RPMI7951 (cell line): ENCODE data around the gene SLC26A3. TPM values are rescaled to one million over a fixed set of nuclear protein-coding genes. Genes with fewer than 3 reads are reported as not detected.

Experiments
- DNase-seq: peaks from one replicate; pipeline ENCODE4 v3.0.0-alpha.2; 2012; ENCODE audit warnings: low read depth
- total RNA-seq: library from RNA; depleted of rRNA; stranded (reverse); fragments of >200 nt; shearing (Covaris generic); gene quantifications from 2 replicates; pipeline ENCODE4 v1.2.3, GENCODE V29; 2014; rRNA removed

Gene SLC26A3
- total RNA-seq, 1 experiment from 2014 or later: not detected

DNA sequence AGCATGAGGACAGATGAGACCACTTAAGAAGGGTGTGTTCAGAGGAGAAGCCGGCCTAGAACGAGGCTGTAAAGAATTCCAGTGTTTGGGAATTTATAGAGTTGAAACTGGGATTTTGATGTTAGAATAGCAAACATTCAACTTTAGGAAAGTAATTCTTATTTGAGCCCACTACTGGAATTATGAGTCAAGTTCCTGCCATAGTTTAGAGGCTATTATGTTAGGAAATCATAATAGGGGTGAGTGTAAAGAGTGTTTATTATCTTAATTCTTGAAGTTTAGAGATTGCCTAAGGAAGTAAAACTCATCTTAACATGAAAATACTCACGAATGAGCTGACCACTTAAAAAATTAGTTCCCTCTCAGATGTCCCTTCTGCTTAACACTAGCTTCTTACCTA lies 57.0 kb downstream of the SLC26A3 start:
- DNase-seq: no peak

DNA sequence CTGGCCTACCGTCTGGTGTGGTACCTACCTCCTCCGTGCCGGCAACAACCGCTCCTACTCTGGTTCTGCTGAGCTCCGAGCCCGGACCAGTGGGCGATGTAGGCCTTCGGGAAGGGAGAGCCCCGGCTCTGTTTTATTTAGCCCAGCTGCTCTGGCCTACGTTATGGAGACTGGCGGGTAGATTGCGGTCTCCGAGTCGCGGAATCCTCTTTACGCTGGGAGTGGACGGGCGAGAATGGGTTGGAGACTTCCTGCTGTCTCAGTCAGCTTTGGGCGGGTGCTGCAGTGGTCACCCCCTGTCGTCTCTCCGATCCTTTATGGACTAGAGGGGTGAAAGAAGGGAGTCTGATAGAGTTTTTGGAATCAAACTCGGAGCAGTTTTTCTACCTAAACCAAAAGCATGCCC lies 58.7 kb downstream of the SLC26A3 start:
- no peak for DNase-seq

DNA sequence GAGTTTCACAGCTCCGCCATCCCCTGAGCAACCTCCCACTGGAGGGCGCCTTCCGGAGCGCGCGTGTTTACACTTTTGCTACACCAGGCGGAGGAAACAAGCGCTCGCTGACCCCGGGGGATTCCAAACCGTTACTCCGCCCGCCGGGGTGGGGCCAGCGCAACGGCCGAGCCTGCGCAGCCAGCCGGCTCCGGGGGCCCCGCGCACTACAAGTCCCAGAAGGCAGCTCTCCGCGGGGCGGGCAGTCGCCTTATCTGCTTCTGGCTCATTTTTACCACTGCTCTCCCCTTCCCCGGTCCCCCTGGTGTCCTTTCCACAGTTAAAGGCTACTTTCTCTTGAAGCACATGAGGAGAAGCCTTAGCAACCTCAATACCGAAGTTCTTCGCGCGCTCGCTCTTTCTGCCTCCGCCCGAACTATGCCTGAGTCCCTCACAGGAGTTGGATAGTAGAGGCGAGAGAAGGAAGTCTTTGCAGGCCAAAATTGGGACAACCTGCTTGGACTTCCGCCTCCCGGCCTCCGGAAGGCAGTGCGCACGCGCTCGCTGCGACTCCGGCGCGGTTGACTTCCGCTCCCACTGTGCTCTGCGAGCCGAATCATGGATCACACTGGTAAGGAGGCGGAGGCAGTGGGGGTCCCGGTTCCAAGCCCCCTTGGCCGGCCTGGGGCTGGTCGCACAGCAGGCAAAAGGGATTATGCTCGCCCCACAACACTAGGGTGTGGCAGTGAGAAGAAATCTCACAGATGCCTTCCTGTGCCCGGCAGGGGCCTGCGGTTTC lies 59.3 kb downstream of the SLC26A3 start, which contains the start of gene CBLL1:
Gene CBLL1 (plus strand): TSS at position 576 of the 778 bp plus-strand sequence. CDS start 22 bp downstream, at position 598.
- peak; percentile 95 for DNase-seq

DNA sequence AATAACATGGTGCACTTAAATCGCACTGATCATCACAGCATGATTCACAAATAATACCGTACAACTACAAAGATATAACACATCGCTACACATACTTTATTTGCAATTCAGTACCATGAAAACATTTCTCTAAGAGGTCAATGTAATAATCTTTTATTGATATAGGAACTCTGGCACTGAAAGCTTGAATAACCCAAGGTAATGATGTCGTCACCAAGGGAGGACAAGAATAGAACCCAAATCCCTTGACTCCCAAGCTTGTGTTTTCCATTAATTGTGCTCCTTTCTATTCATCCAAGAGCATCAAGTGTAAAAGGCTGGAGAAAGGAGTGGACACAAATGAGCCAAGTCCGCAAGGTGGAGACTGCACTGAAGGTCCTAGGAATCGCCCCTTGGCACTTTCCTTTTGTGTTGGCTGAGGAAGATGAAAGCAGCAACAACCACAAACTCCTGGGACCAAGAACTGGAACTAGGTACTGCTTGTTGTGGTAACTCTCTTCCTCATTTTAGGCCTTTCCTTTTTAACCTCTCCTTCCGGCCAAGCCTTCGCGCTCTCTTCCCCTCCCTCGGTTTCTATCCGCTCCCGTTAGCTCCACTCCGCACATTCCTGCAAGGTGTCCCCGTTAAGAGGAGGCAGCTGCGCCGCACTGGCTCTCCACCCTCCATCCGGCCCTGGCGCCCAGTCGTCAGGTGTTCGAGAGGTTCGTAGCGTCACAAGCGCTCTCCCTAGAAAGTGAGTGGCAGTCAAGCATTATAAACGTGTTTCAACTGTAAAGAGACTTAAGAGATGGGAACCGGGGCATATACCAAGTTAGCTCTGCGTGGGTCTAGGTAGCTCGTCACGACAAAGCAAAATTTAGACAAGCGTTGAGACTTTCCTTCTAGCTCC lies 60.1 kb downstream of the SLC26A3 start:
- DNase-seq: no peak

DNA sequence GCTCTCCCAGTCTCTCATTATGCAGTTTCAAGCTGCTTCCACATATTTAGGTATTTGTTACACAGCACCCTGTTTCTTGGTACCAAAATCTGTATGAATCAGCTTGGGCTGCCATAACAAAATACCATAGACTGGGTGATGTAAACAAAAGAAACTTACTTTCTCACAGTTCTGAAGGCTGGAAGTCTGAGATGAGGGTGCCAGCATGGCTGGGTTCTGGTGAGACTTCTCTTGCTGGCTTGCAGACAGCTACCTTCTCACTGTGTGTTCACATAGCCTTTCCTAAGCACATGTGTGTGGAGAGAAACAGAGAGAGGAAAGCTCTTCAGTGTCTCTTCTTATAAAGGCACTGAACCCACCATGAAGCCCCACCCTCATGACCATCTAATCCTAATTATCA lies 74.7 kb downstream of the SLC26A3 start:
- DNase-seq: no peak

DNA sequence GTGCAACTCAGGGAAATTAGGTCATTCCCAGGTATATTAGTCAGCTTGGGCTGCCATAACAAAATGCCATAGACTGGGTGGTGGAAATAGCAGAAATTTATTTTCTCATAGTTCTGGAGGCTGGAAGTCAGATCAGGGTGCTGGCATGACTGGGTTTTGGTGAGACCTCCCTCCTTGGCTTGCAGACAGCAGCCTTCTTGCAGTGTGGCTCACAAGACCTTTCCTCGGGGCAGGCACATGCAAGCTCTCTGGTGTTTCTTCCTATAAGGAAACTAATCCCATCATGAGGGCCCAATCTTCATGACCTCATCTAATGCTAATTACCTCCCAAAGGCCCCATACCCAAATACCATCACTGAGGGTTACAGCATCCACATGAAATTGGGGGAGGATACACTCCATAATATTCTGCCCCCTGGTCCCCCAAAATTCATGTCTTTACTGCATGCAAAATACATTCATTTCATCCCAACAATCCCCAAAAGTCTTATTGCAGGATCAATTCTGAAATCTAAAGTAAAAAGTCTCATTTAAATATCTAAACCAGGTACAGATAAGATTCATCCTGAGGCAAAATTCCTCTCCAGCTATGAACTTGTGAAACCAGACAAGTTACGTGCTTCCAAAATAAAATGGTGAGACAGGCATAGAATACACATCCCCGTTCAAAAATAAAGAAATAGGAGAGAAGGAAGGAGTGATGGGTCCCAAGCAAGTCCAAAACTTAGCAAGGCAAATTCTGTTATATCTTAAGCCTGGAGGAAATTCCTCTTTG lies 76.5 kb downstream of the SLC26A3 start:
- no peak for DNase-seq

DNA sequence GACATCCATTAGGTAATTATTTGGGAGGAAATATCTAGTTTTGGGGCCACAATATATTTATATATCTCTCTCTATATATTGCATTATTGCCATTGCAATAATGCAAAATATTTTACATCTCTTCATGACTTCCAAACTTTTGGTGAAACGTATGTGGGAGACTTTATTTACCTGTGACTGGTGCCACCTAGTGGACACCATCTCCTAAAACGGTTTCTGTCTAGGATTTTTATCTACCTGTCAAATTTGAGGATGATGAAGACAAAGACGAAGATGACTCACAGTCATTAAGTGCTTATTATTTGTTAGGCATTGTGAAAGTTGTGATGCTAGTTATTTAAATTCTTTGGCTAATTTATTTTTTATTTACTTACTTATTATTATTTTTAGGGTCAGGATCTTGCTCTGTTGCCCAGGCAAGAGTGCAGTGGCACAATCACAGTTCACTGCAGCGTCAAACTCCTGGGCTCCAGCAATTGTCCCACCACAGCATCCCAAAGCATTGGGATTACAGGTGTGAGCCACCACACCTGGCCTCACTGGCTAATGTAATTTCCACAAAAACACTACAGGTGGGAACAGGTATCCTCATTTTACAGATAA lies 77.8 kb downstream of the SLC26A3 start:
- peak; percentile 50 for DNase-seq

DNA sequence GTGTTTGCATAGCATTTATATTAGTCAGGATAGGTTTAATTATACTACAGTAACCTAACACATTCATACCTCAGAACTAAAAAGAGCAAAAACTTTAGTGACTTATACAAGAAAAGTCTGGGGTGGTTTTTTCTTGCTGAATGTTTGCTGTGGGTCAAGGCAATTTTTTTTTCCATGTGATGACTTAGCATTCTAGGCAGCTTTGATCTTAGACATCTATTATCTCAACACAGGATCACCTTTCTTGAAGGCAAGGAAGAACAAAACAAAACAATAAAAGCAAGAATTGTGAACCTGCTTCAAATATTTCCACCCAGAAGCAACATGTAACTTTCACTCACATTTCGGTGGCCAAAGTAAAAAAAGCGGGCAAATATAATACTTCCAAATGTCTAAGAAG lies 79.8 kb downstream of the SLC26A3 start:
- DNase-seq: no peak

DNA sequence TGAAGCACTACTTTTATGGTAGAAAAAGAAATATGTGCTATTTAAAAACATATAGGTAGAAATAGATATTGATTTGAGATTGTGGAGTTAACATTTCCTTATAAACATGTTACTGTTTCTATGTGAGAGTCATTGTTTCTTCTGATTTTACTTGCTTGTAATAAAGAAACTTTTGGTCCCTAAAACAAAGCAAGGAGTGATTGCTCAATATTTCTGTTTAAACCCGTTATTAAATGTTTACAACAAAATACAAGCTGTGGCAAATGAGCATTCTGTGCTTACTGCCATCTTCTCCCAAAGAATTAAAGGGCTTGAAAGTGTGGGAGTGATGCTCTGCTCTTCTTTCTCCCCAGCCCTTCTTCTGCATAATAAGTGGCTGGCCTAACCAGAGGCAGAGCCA lies 81.7 kb downstream of the SLC26A3 start:
- no peak for DNase-seq

DNA sequence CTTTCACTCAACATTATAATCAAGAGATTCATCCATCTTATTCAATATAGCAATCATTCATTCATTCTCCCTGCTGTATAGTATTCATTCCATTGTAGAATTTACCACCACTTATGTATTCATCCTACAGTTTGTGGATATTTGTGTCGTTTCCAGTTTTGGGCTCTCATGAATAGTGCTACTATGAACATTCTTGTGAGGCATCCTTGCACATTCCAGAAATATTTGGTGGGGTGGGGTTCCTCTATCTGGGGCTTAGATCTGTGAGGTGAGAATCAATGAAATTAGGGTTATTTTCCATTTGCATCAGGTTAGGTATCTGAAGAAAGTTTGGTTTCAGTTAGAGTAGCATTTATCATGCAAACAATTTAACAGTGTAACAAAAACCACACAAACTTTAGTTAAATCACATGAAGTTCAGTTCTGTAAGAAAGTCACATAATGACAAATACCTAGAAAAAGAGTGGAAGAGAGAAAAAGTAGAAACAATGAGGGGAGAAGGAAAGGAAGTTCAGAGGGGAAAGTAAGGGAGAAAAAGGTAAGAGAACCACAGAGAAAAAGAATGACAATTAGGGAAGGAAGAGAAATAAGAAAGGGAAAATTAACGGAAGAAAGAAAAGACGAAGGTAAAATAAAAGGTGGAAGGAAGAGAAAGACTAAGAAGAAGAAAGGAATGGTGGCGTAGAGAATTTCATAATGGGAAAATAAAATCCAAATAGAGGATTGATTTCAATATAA lies 84.4 kb downstream of the SLC26A3 start:
- no peak for DNase-seq

DNA sequence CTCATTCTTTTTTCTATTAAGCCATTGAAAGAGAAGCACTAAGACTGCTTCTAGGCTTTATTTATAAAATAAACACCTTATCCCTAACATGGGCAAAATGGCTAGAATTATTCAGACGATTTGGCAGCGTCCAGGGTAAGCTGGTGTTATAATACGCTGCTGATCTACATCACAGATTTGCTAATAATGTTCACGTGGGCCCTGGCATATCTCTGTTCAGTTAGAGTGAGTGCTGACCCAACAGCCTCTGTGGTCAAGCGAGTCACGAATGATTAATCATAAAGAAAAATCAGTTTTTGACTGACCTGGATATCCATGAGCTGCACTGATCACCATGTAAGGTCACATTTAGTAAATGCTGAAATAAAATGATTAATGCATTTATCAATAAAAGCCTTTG lies 87.5 kb downstream of the SLC26A3 start:
- DNase-seq: no peak

Other genes with a start within 250 kb of the SLC26A3 start
- gene COG5, start 239.3 kb downstream of the SLC26A3 start, total RNA-seq: 20.5 and 21.5 TPM in 2 replicates
- gene DUS4L, start 239.3 kb downstream of the SLC26A3 start, total RNA-seq: 10.7 and 11.9 TPM in 2 replicates
- 115 and 138 TPM in 2 replicates for gene BCAP29, start 223.0 kb downstream of the SLC26A3 start, total RNA-seq
- gene SLC26A4, start 142.4 kb downstream of the SLC26A3 start, total RNA-seq: 1.4 and 1.5 TPM in 2 replicates
- gene CBLL1, start 59.1 kb downstream of the SLC26A3 start, total RNA-seq: 43.4 and 44.9 TPM in 2 replicates
- 66.7 and 75.2 TPM in 2 replicates for gene DLD, start 88.0 kb upstream of the SLC26A3 start, total RNA-seq
- gene LAMB1, start 199.9 kb upstream of the SLC26A3 start, total RNA-seq: 147 and 157 TPM in 2 replicates